ENCODE measurements around the gene EFEMP1. TPM values are rescaled to one million over a fixed set of nuclear protein-coding genes. Genes with fewer than 3 reads are reported as not detected.
"Not testable (repeated sequence)": the region's sequence is repeated elsewhere in the genome, so short reads cannot be mapped to it uniquely, and the experiment has no call there.

The EFEMP1 gene
- total RNA-seq, 4 donors from 2014 or later = 113 to 253 (median 137) TPM

DNA sequence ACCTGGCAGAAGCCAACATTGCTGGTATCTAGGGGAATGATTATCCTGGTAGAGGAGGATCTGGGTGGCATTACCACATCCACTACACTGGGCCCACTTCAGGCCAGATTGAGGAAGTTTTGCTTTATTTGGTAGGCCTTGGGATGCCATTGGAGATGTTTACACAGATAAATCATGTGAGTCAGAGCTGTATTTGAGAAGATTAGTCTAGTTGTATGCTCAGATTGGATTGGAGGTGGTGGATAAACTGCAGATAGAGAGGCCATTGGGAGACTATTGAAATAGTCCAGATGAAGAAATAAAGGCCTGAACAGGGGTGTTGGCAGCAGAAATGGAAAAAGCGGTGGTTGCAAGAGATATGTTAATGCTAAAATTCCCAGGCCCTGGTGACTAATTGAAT, 81.5 kb downstream of the EFEMP1 start:
- no peak for DNase-seq (ENCODE audit: low spot score in 2 of 2)
- 87 to 92% methylated on average over 1 of the region's 1 CpG for WGBS, 2 donors
- Histone ChIP-seq H3K27ac (no peak overlapping the region), H3K27me3 (no peaks in the 10 kb centered on the region), H3K4me1 (no peaks in the 10 kb centered on the region), H3K36me3 (no peaks in the 10 kb centered on the region), H3K9me3 (no peaks in the 10 kb centered on the region), H3K4me3 (no peak overlapping the region)
- no peak for TF ChIP-seq POLR2A (IDR thresholded peaks at IDR 0.05)

DNA sequence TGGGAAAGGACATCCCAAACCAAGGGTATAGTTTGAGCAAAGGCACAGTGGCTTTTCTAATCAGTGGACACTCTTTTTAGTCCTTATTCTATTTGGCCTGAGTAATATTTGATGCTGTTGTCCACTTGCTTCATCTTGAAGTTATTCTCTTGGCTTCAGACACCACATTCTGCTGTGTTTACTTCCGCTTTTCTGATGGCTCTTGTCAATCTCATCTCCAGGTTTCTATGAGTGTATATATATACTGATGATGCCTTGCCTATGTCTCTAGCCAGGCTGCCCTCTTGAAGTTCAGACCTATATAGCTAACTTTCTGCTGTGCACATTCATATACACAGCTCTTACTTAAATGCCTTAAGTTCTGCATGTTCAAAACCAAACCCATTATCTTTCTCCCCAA, 83.1 kb downstream of the EFEMP1 start:
- Histone ChIP-seq H3K36me3 (no peaks in the 10 kb centered on the region), H3K27me3 (no peaks in the 10 kb centered on the region), H3K4me1 (no peaks in the 10 kb centered on the region), H3K9me3 (peaks cover 0 to 7% (median 0%) of the 10 kb centered on the region in 4 donors), H3K27ac (no peak overlapping the region), H3K4me3 (no peak overlapping the region)
- TF ChIP-seq, protein P1, sequence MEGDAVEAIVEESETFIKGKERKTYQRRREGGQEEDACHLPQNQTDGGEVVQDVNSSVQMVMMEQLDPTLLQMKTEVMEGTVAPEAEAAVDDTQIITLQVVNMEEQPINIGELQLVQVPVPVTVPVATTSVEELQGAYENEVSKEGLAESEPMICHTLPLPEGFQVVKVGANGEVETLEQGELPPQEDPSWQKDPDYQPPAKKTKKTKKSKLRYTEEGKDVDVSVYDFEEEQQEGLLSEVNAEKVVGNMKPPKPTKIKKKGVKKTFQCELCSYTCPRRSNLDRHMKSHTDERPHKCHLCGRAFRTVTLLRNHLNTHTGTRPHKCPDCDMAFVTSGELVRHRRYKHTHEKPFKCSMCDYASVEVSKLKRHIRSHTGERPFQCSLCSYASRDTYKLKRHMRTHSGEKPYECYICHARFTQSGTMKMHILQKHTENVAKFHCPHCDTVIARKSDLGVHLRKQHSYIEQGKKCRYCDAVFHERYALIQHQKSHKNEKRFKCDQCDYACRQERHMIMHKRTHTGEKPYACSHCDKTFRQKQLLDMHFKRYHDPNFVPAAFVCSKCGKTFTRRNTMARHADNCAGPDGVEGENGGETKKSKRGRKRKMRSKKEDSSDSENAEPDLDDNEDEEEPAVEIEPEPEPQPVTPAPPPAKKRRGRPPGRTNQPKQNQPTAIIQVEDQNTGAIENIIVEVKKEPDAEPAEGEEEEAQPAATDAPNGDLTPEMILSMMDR (IDR thresholded peaks at IDR 0.05) = no peak
- TF ChIP-seq POLR2A (IDR thresholded peaks at IDR 0.05) (no peak), EP300 (IDR thresholded peaks at IDR 0.05) (no peak)
- no peak for DNase-seq (ENCODE audit: low spot score in 2 of 2)
- 95 to 100% methylated on average over 1 of the region's 1 CpG for WGBS, 2 donors

DNA sequence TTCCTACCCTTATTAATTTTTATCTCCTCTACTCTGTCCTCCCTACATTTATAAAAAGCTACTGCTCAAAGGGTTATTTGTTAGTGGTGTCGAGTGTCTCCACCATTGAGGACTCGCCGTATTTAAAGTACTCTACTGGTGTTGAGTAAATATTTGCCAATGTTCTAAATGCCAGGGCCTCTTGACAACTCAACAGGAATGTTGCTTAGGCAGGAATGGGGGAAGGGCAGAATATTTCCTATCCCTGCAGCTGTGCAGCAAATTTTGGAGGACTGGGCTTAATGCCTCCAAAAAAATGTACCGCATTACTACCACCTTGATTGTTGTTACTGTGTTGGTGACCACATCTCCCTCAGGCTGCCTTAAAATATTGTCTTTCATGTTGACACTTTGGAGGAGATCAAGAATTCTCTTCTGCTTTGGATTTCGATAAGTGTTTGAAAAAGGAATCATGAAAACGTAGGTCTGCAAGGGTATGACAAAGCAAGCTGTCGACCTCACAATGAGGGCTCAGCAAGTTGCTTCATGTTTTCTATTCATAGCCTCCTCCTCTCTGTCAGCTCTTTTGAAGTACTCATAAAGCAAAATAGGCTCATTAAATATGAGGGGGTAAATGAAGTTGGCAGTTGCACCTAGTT, 84.3 kb downstream of the EFEMP1 start:
- no peaks in the 10 kb centered on the region for H3K4me1 ChIP-seq
- H3K9me3 ChIP-seq = peaks cover 0 to 7% (median 0%) of the 10 kb centered on the region in 4 donors
- no peak overlapping the region for H3K4me3 ChIP-seq
- H3K27me3 ChIP-seq = no peaks in the 10 kb centered on the region
- no peaks in the 10 kb centered on the region for H3K36me3 ChIP-seq
- H3K27ac ChIP-seq = no peak overlapping the region
- 35 to 43% methylated on average over 7 of the region's 7 CpGs for WGBS, 2 donors
- TF ChIP-seq POLR2A (IDR thresholded peaks at IDR 0.05) = no peak
- no peak for TF ChIP-seq EP300 (IDR thresholded peaks at IDR 0.05)
- TF ChIP-seq, protein P1 (IDR thresholded peaks at IDR 0.05) = no peak
- DNase-seq (ENCODE audit: low spot score in 2 of 2) = no peak

DNA sequence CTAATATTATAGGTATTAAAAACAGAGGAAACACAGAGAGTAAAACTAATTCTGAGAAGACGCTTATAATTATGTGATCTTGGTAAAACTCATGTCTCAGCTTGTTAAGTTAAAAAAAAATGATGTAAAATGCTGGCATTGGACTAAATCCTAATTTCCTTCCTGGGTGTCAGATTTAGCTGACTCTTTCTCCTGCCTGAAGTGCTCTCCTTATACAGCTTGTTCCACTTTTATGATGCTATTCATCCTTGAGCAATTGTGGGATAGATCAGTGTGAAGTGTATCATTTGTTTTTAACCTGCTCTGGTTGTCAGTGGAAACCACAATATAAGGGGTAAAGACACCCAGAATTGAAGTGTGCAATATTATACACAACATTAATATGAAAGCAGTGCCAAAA, 84.9 kb downstream of the EFEMP1 start:
- Histone ChIP-seq H3K4me3 (no peak overlapping the region), H3K9me3 (peaks cover 0 to 7% (median 0%) of the 10 kb centered on the region in 4 donors), H3K4me1 (no peaks in the 10 kb centered on the region), H3K27me3 (no peaks in the 10 kb centered on the region), H3K36me3 (no peaks in the 10 kb centered on the region), H3K27ac (no peak overlapping the region)
- TF ChIP-seq, protein P1 (IDR thresholded peaks at IDR 0.05) = no peak
- TF ChIP-seq POLR2A (IDR thresholded peaks at IDR 0.05) (no peak), EP300 (IDR thresholded peaks at IDR 0.05) (no peak)
- no peak for DNase-seq (ENCODE audit: low spot score in 2 of 2)
- WGBS, 2 donors = 82 to 85% methylated on average over 1 of the region's 1 CpG

DNA sequence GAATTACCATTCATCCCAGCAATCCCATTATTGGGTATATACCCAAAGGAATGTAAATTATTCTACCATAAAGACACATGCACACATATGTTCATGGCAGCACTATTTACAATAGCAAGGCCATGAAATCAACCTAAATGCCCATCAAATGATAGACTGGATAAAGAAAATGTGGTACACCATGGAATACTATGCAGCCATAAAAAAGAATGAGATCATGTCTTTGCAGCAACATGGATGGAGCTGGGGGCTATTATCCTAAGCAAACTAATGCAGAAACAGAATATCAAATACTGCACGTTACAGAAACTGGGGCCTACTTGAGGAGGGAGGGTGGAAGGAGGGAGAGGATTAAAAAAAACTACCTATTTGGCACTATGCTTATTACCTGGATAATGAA, 85.5 kb downstream of the EFEMP1 start:
- not testable (repeated sequence) for H3K27me3 ChIP-seq; H3K27ac ChIP-seq; H3K4me3 ChIP-seq; H3K9me3 ChIP-seq; H3K4me1 ChIP-seq; H3K36me3 ChIP-seq; DNase-seq (ENCODE audit: low spot score in 2 of 2)
- WGBS, 2 donors = 77 to 78% methylated on average over 1 of the region's 1 CpG

DNA sequence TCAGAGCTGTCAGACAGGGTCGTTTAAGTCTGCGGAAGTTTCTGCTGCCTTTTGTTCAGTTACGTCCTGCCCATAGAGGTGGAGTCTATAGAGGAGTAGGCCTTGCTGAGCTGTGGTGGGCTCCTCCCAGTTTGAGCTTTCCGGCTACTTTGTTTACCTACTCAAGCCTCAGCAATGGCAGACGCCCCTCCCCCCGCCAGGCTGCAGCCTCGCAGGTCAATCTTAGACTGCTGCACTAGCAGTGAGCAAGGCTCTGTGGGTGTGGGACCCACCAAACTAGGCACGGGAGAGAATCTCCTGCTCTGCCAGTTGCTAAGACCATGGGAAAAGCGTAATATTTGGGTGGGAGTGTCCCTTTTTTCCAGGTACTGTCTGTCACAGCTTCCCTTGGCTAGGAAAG, 86.5 kb downstream of the EFEMP1 start:
- Histone ChIP-seq H3K4me3 (no peak overlapping the region), H3K27me3 (no peaks in the 10 kb centered on the region), H3K36me3 (no peaks in the 10 kb centered on the region), H3K4me1 (no peaks in the 10 kb centered on the region), H3K9me3 (peaks cover 0 to 12% (median 0%) of the 10 kb centered on the region in 4 donors), H3K27ac (no peak overlapping the region)
- DNase-seq (ENCODE audit: low spot score in 2 of 2) = no peak
- TF ChIP-seq POLR2A (IDR thresholded peaks at IDR 0.05) (no peak), EP300 (IDR thresholded peaks at IDR 0.05) (no peak)
- TF ChIP-seq, protein P1 (IDR thresholded peaks at IDR 0.05) = no peak
- 53 to 64% methylated on average over 9 of the region's 9 CpGs for WGBS, 2 donors

DNA sequence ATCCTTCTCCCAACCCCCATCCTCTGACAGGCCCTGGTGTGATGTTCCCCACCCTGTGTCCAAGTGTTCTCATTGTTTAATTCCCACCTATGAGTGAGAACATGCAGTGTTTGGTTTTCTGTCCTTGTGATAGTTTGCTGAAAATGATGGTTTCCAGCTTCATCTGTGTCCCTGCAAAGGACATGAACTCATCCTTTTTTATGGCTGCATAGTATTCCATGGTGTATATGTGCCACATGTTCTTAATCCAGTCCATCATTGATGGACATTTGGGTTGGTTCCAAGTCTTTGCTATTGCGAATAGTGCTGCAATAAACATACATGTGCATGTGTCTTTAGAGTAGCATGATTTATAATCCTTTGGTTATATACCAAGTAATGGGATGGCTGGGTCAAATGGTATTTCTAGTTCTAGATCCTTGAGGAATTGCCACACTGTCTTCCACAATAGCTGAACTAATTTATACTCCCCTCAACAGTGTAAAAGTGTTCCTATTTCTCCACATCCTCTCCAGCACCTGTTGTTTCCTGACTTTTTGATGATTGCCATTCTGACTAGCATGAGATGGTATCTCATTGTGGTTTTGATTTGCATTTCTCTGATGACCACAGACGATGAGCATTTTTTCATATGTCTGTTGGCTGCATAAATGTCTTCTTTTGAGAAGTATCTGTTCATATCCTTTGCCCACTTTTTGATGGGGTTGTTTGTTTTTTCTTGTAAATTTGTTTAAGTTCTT, 91.7 kb downstream of the EFEMP1 start:
- peaks cover 0 to 12% (median 0%) of the 10 kb centered on the region in 4 donors for H3K9me3 ChIP-seq
- H3K4me3 ChIP-seq; H3K4me1 ChIP-seq; H3K36me3 ChIP-seq; H3K27me3 ChIP-seq; DNase-seq (ENCODE audit: low spot score in 2 of 2); H3K27ac ChIP-seq: not testable (repeated sequence)
- 62 to 96% methylated on average over 2 of the region's 2 CpGs for WGBS, 2 donors

Measured in tibial nerve (tissue), 4 donors.